ACHN (cell line): ENCODE measurements around the gene ZNF213.
"Not testable (repeated sequence)": the region's sequence is repeated elsewhere in the genome, so short reads cannot be mapped to it uniquely, and the experiment has no call there.

ENCODE experiments used
- DNase-seq: peaks from one replicate; pipeline ENCODE4 v3.0.0-alpha.2; 2015
- in situ Hi-C: cut with HindIII; loops from 2 replicates; pipeline ENCODE4 v1.10.0; 2017; ENCODE audit warnings: low sequenced_read_pairs, low pct_ligation_motif_present, low pct_unique_long_range_greater_than_20kb

ZNF213 gene

DNA sequence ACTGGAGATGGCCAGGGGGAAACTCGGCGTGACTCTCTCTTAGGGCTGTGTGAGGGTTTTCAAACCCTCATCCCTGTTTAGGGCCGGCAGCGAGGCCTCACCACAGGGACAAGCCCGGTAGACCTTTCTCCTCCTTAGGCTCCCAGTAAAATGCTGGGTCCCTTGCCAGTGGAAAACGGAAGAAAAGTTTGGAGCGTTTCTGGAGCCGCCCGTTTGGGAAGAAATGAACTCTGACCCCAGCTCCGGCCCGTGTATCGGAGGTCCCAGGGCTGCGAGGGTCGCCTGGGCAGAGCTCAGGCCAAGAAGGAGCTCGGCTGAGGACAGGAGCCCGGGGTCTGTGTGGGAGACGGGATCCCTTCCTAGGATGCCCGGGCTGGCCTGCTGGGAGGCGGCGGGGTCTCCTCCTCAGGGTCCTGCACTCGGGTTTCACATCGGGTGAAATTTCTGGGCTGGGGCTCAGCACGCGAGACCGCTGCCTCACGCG is 23.2 kb downstream of the ZNF213 start:
- peak; percentile 46 for DNase-seq
- in situ Hi-C loops = no loop called here

GRCh38 chr16:3158510-3159314 is 23.9 kb downstream of the ZNF213 start:
- in situ Hi-C loops = no loop called here
- peak; percentile 94 for DNase-seq

DNA sequence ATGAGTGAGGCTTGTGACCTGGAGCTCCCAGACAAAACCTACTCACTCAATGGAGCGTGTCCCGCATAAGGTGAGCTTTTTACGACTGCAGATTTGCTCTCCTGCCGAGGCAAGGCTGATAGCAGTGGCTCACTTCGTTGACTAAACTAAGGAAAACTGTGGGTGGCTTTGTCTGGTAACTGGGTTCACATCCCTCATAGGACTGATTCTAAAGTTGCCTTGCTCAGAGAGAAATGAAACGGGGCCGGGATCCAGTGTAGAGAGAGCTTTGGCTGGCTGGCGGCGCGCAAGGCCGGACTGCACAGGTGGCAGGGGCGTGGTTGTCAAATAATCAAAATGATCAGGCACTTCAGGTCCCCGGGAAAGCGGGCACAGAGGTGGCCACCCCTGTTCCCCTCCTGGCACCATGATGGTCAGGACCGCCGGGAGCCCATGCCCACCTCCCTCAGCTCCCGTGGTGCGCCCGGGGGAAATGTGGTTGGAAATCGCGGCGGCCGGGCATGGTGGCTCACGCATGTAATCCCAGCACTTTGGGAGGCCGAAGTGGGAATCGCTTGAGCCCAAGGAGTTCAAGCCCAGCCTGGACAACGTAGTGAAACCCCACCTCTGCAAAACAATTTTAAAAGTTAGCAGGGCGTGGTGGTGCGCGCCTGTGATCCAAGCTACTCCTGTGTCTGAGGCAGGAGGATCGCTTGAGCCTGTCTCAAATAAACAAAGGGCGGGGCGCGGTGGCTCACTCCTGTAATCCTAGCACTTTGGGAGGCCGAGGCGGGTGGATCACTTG is 26.6 kb downstream of the ZNF213 start:
- DNase-seq = no peak
- in situ Hi-C loops = no loop called here

DNA sequence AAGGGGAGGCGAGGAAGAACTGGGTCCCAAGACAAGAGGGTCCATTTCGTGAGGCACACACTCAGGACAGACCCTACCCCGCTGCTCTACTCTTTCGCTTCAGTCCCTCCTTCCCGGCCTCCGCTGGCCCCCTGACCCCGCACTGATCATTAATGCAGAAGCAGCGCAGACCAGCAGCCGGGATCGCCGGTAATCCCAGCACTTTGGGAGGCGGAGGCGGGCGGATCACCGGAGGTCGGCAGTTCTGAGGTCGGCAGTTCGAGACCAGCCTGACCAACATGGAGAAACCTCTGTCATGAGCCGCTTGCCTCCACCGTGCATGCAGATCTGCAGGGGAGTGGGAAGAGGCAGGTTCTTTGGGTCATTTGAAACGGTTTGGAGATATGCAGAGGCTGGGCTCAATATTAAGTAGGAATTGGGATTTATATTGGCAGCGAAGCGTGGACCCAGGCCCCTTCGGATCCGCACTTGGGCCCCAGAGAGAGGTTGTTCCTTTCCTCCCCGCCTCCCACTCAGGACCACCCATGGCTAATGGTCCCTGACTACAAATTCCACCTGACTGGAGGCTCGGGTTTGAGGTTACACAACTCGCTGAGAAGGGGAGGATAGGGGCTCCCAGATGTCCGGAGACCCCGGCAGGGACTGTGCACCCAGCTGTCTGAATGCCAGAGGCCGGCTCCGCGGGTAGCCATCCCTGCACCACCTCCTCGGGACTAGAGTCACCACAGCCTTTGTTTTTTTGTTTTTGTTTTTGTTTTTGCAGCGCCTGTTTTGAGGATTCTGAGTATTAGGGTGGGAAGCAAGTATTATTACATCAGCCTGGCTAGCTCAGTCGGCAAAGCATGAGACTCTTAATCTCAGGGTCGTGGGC is 29.5 kb downstream of the ZNF213 start:
- DNase-seq = no peak
- in situ Hi-C loops = no loop called here

DNA sequence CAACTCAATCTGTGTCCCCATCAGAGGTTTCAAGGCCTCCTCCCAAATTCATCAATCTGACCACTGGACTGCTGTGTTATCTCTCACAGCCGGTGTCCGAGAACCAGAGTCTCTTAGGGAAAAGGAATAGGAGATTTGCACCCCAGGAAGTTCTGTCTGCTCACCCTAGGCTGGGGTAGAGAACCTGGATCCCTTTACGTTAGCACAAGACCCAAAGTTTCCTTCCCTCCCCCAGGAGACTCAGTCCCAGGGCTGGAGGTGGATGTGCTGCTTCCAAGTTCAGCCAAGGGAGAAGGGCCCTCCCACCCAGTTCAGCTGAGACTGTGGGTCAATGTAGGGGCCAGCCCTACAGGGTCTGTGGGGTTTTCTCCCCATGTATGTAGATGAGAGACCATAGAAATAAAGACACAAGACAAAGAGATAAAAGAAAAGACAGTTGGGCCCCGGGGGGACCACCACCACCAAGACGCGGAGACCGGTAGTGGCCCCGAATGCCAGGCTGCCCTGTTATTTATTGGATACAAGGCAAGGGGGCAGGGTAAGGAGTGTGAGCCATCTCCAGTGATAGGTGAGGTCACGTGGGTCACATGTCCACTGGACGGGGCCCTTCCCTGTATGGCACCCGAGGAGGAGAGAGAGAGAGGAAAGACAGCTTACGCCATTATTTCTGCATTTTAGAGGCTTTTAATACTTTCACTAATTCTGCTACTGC is 30.4 kb downstream of the ZNF213 start:
- no peak for DNase-seq
- in situ Hi-C loops = no loop called here

DNA sequence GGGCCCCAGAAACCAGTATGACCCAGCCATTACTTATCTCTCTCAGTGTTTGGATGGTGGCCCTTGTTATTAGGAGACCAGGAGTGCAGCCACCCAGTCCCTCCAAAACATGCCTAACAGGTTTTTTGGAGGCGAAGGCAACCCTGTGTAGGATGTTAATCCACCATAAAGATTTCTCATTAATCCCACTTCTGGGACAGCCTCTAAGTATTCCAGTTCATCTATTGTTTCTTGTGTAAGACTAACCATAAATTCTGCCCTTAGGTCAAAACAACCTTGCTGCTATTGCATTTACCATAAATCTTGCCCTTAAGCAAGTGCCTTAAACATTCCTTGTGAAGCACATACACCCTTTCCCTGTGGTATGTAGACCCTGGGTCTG is 31.7 kb downstream of the ZNF213 start:
- in situ Hi-C loops = no loop called here
- no peak for DNase-seq

DNA sequence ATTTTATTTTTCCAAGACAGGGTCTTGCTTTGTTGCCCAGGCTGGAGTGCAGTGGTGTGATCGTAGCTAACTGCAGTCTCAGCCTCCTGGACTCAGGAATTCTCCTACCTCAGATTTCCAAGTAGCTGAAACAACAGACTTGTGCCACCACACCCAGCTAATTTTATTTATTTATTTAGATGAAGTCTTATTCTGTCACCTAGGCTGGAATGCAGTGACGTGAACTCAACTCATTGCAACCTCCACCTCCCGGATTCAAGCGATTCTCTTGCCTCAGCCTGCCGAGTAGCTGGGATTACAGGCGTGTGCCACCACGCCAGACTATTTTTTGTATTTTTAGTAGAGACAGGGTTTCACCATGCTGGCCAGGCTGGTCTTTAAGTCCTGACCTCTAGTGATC is 33.9 kb downstream of the ZNF213 start:
- in situ Hi-C loops, DNase-seq: not testable (repeated sequence)

GRCh38 chr16:3170440-3171180 is 35.8 kb downstream of the ZNF213 start:
- peak; percentile 47 for DNase-seq
- in situ Hi-C loops = no loop called here

DNA sequence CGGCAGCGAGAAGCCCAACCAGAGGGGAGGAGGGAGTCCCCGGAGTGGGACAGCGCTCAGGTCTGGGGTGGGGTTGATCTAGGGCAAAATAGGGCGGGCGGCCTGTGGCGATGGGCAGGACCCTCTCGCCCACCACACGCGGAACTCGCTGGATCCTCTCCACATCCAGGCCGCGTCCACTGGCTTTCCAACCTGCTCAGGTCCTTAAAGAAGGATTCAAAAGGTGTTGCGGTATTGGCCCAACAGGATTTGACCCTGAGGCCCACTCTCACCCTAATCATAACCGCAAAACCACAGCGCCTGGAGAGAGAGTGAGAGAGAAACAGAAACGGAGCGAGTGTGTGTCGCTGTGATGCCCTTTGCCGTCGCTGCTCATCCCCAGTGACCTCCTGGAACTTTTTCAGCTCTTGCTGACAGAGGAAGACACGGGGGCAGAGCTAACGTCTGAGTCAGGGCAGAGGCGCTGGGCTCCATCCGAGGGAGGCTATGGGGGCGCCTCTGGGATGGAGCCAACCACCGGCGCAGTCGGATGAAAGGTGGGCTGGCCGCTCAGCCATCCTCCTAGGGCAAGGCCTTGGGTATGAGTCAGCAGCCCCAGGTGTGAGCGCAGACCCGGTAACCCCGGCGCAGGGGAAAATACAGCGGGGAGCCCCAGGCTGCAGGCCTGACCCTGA is 36.5 kb downstream of the ZNF213 start:
- in situ Hi-C loops = no loop called here
- DNase-seq = no peak

DNA sequence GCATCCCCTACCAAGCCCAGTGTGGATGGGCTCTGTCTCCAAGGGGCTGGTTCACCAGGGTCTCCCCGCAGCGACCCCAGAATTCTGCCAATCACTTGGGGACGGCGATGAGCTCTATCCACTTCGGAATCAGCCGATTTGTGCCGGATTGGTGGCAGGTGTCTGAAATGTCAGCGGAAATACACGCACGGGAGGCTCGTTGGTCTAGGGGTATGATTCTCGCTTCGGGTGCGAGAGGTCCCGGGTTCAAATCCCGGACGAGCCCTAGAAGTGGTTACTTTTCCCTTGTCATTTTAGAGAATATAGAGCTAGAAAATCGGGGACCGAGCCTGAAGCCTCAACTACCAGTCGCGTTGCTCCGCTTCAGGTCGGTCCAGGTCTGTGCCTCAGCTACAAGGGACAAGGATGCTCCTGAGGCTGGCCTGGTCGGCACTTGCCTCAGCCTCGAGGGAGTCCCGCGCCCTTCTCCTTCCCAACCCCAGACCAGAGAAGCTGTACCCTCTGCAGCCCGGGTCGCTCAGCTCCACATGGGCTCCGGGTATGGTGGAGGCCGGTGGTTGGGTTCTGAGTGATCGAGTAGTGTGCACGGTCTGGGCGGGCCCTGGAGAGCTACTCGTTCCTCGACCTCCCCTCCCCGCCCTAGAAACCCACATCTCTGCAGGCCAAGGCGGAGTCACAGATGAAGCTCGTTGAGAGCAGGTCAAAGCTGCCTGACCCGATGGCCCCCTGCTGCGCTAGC is 37.2 kb downstream of the ZNF213 start:
- peak; percentile 53 for DNase-seq
- in situ Hi-C loops = no loop called here

DNA sequence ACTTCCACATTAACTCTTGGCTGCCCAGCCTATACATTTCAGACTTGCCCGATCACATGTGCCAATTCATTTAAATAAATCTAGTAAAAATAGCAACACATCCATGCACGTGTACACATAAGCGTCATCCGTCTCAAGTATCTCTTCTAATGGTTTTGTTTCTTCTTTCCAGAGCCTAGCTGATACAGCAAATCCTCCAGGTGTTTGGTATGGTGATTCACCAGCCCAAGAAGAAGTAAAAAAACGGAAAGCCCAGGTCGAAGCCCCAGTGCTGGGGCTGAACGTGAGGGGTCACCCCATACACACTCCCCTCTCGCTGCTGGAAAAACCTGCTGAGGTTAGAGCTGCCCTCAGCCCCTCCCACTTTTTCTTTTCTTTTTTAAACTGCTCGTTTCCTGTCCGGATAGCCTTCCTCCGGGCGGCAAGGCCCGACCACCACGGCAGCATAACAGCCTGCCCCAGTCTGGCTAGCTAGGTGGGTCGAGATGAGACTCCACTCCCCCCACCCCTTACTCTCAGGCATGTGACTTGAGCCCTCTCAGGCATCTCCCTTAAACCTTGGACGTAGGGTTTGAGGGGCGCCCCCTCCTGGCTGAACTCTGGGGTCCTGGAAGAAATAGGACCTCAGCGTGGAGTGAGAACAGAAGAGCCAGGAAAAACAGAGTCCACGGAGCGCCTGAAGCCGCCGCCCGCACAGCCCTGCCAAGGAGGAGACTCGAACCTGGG is 39.2 kb downstream of the ZNF213 start:
- in situ Hi-C loops = no loop called here
- DNase-seq = peak; percentile 80

GRCh38 chr16:3174618-3175148 is 39.9 kb downstream of the ZNF213 start:
- in situ Hi-C loops = no loop called here
- DNase-seq = no peak

GRCh38 chr16:3175157-3176093 is 40.6 kb downstream of the ZNF213 start:
- in situ Hi-C loops = no loop called here
- DNase-seq = peak; percentile 64

DNA sequence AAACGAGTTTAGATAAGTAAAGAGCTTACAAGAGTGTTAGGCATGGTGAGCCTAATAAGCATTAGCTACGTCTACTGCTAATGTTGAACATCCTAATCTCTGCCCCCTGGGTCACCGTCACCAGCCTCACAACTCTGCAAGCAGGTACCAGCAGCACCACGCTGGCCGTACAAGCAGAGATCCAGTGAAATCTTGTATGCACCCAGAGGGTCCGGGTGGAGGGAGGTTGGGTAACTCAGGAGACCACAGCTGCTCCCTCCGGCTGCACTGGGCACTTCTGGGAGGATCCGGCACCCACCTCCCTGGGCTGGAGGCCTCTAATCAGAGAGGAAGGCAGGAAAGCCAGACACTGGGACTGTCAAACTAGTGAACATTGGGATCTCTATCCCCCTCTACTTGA is 44.8 kb downstream of the ZNF213 start:
- in situ Hi-C loops = no loop called here
- DNase-seq = no peak

GRCh38 chr16:3180445-3180878 is 45.6 kb downstream of the ZNF213 start:
- in situ Hi-C loops = no loop called here

More at GRCh38 chr16:3180445-3180878, 45.6 kb downstream of the ZNF213 start:
- no peak for DNase-seq
